Coronary artery (tissue), 2 donors: Measurements from ENCODE around the gene NCAPH2.

ENCODE experiments used
- DNase-seq: peaks from one replicate; pipeline ENCODE4 v3.0.0-alpha.2; 2017; ENCODE audit warnings: low spot score
- H3K27ac ChIP-seq, 2 donors: fragments of 200-600 bp; sonication (generic); one replicate each; pipeline ENCODE4 v1.5.1; 2016 to 2019
- H3K4me3 ChIP-seq: fragments of 200-600 bp; sonication (generic); 2 replicates; pipeline ENCODE4 v1.5.1; 2016; ENCODE audit warnings: mild to moderate bottlenecking, moderate library complexity
- CTCF ChIP-seq: fragments of 200-600 bp; sonication (generic); IDR thresholded peaks from one replicate; pipeline ENCODE4 v1.5.1; 2019; ENCODE audit warnings: antibody characterized with exemption

NCAPH2 gene

GRCh38 chr22:50548040-50548920 lies 40.3 kb downstream of the NCAPH2 start:
- no peak for DNase-seq
- no peak for TF ChIP-seq CTCF
- H3K4me3 ChIP-seq, result peak overlapping the region; percentile 51
- H3K27ac ChIP-seq, result no peak overlapping the region

- Histone ChIP-seq H3K4me3 (peak overlapping the region; percentile 51), H3K27ac (no peak overlapping the region)
- TF ChIP-seq CTCF, result no peak
- DNase-seq, result no peak
These were observed 41.1 kb downstream of the NCAPH2 start for GRCh38 chr22:50548921-50549790.

GRCh38 chr22:50550395-50550794 lies 42.4 kb downstream of the NCAPH2 start:
- no peak overlapping the region for H3K4me3 ChIP-seq
- H3K27ac ChIP-seq, result no peak overlapping the region
- no peak for DNase-seq
- no peak for TF ChIP-seq CTCF

GRCh38 chr22:50551160-50551752 lies 43.2 kb downstream of the NCAPH2 start:
- DNase-seq, result no peak
- no peak for TF ChIP-seq CTCF
- no peak overlapping the region for H3K4me3 ChIP-seq
- no peak overlapping the region for H3K27ac ChIP-seq

GRCh38 chr22:50553310-50553709 lies 45.3 kb downstream of the NCAPH2 start:
- DNase-seq, result no peak
- no peak for TF ChIP-seq CTCF
- no peak overlapping the region for H3K4me3 ChIP-seq
- H3K27ac ChIP-seq, result no peak overlapping the region

GRCh38 chr22:50556703-50557102 lies 48.7 kb downstream of the NCAPH2 start:
- no peak for DNase-seq
- no peak for TF ChIP-seq CTCF
- Histone ChIP-seq H3K4me3 (no peak overlapping the region), H3K27ac (no peak overlapping the region)
